ENCODE data around the gene CCDC86.

GRCh38 chr11:60871378-60872061, 29.6 kb downstream of the CCDC86 start:
- TF ChIP-seq FOXM1 (IDR thresholded peaks at IDR 0.05; ENCODE audit: low read depth): no peak
- TF ChIP-seq CTCF (IDR thresholded peaks at IDR 0.05): no peak
- TF ChIP-seq POLR2AphosphoS5 (IDR thresholded peaks at IDR 0.05; ENCODE audit: low read depth, low read length): no peak
- TF ChIP-seq USF2 (IDR thresholded peaks at IDR 0.05; ENCODE audit: borderline replicate concordance, low read depth, low read length): no peak
- TF ChIP-seq TAF1 (IDR thresholded peaks at IDR 0.05; ENCODE audit: borderline replicate concordance, low read depth, low read length): no peak
- TF ChIP-seq YY1 (IDR thresholded peaks at IDR 0.05; ENCODE audit: low read depth): no peak
- no peak for TF ChIP-seq EZH2phosphoT487 (IDR thresholded peaks at IDR 0.05; ENCODE audit: borderline replicate concordance, low read depth)
- no peak for TF ChIP-seq RCOR1 (IDR thresholded peaks at IDR 0.05; ENCODE audit: low read length)

Data from SK-N-SH (cell line).